Vagina (tissue), 2 donors: ENCODE data around the gene LRRC38.
A peak's percentile ranks its signal among the peaks of the same experiment; 100 is the strongest.

ENCODE experiments used
- CTCF ChIP-seq, 3 experiments: fragments of 450-650 bp in 2 of 3; fragments of 200-600 bp in 1 of 3; sonication (generic) in 1 of 3; IDR thresholded peaks; one replicate each; pipeline ENCODE4 v1.5.1; 2017 to 2019; ENCODE audit warnings: antibody characterized with exemption in 3 of 3, mild to moderate bottlenecking in 2 of 3, moderate library complexity in 2 of 3
- POLR2AphosphoS5 ChIP-seq, 2 donors: sonication (generic); formaldehyde crosslinking; IDR thresholded peaks; one replicate each; pipeline ENCODE4 v1.9.0; 2017; ENCODE audit warnings: antibody characterized with exemption in 2 of 2, mild to moderate bottlenecking in 2 of 2, low read depth in 1 of 2; ENCODE audit not compliant: insufficient read depth in 1 of 2

GRCh38 chr1:13543451-13544220 is 29.8 kb upstream of the LRRC38 start:
- TF ChIP-seq CTCF (IDR thresholded peaks at IDR 0.05), result peak in 2 of 3 experiments; percentile 13 to 46
- TF ChIP-seq POLR2AphosphoS5 (IDR thresholded peaks at IDR 0.05; ENCODE audit: insufficient read depth in 1 of 2, low read depth in 1 of 2), result peak in 1 of 2 donors; percentile 26
